CD4-positive, alpha-beta T cell (primary cell): ENCODE results near the gene PIP5K1C. TPM values are rescaled to one million over a fixed set of nuclear protein-coding genes. Genes with fewer than 3 reads are reported as not detected.

ENCODE experiments used
- ATAC-seq: fragments of 200-7000 bp; cut with Tn5 transposase; one replicate; pipeline ENCODE4 v1.10.0; 2022; ENCODE audit warnings: mild to moderate bottlenecking; ENCODE audit not compliant: poor library complexity
- CTCF ChIA-PET: fragments of 350-600 bp; sonication (Branson Sonifier 250); formaldehyde crosslinking; loops from one replicate; lab custom pipeline; 2021; ENCODE audit warnings: antibody characterized with exemption, inconsistent platforms; lab: Charles Lee
- POLR2A ChIA-PET: fragments of 350-600 bp; sonication (Branson Sonifier 250); formaldehyde crosslinking; loops from one replicate; lab custom pipeline; 2021; ENCODE audit warnings: antibody characterized with exemption, inconsistent platforms; lab: Charles Lee
- DNase-seq, 14 experiments: peaks; one replicate each; pipeline ENCODE4 v3.0.0-alpha.2; 2013 to 2020; ENCODE audit warnings: mixed read lengths in 2 of 14
- H3K27ac ChIP-seq, 2 donors: one replicate each; pipeline versions ENCODE4 v1.5.1 to v1.7.0; 2013; ENCODE audit warnings: low read length in 2 of 2, low read depth in 1 of 2, mild to moderate bottlenecking in 1 of 2
- H3K27me3 ChIP-seq, 2 experiments: 1 replicate in 1 of 2; 2 replicates in 1 of 2; pipeline versions ENCODE4 v1.6.1 to v1.7.0; 2013; ENCODE audit warnings: low read length in 2 of 2, control low read depth in 1 of 2, mild to moderate bottlenecking in 1 of 2, moderate library complexity in 1 of 2; ENCODE audit not compliant: insufficient read depth in 2 of 2, control insufficient read depth in 1 of 2
- H3K36me3 ChIP-seq: one replicate; pipeline ENCODE4 v1.6.1; 2013; ENCODE audit warnings: low read length, control low read depth; ENCODE audit not compliant: insufficient read depth
- H3K4me1 ChIP-seq: one replicate; pipeline ENCODE4 v1.6.1; 2013; ENCODE audit warnings: low read length, control low read depth; ENCODE audit not compliant: insufficient read depth
- H3K4me3 ChIP-seq: one replicate; pipeline ENCODE4 v1.5.1; 2013; ENCODE audit warnings: mild to moderate bottlenecking, low read length, moderate library complexity
- H3K9me3 ChIP-seq, 2 experiments: 1 replicate in 1 of 2; 2 replicates in 1 of 2; pipeline versions ENCODE4 v1.6.1 to v1.7.0; 2013; ENCODE audit warnings: low read length in 2 of 2, mild to moderate bottlenecking in 2 of 2, control low read depth in 1 of 2, moderate library complexity in 1 of 2; ENCODE audit not compliant: control insufficient read depth in 1 of 2, insufficient read depth in 1 of 2
- H3K27ac Mint-ChIP-seq: one replicate; pipeline ENCODE4 v1.8.0; 2020; ENCODE audit warnings: mixed read lengths
- H3K27me3 Mint-ChIP-seq: one replicate; pipeline ENCODE4 v1.8.0; 2021; ENCODE audit warnings: mixed read lengths
- H3K36me3 Mint-ChIP-seq: one replicate; pipeline ENCODE4 v1.8.0; 2021; ENCODE audit warnings: low read depth, mixed read lengths
- H3K4me1 Mint-ChIP-seq: one replicate; pipeline ENCODE4 v1.8.0; 2021; ENCODE audit warnings: low read depth, mixed read lengths
- H3K4me3 Mint-ChIP-seq: one replicate; pipeline ENCODE4 v1.8.0; 2020; ENCODE audit warnings: mild to moderate bottlenecking, mixed read lengths
- H3K9me3 Mint-ChIP-seq: one replicate; pipeline ENCODE4 v1.8.0; 2020; ENCODE audit warnings: mixed read lengths
- CTCF ChIP-seq: fragments of 200-600 bp; IDR thresholded peaks from one replicate; pipeline ENCODE4 v1.8.0; 2022; ENCODE audit warnings: antibody characterized with exemption, mild to moderate bottlenecking
- intact Hi-C, 2 experiments: fragments of 100-400 bp; cut with DNase I in 1 of 2; cut with micrococcal nuclease in 1 of 2; formaldehyde crosslinking; loops; one replicate each; pipeline versions ENCODE4 v1.15.1 to v1.9.0; 2023 to 2025; cut with DNase I, micrococcal nuclease
- total RNA-seq, 174 experiments: library from RNA in 2 of 174; stranded (reverse) in 2 of 174; gene quantifications; one replicate each; pipeline ENCODE4 v1.2.3 and lab custom pipeline; 2021 to 2026

Gene PIP5K1C
- total RNA-seq, 2 experiments from 2014 or later, result 14.7 to 15.5 TPM

- Histone ChIP-seq H3K4me3 (no peak overlapping the region), H3K4me1 (peaks cover 11% of the 10 kb centered on the region), H3K36me3 (no peaks in the 10 kb centered on the region), H3K27ac (no peak overlapping the region), H3K27me3 (no peaks in the 10 kb centered on the region), H3K9me3 (no peaks in the 10 kb centered on the region)
- Mint-ChIP-seq H3K4me1 (no peaks in the 10 kb centered on the region), H3K9me3 (no peaks in the 10 kb centered on the region), H3K4me3 (no peak overlapping the region), H3K27ac (no peak overlapping the region), H3K27me3 (no peaks in the 10 kb centered on the region), H3K36me3 (no peaks in the 10 kb centered on the region)
- no peak for DNase-seq
- intact Hi-C loops, result loop anchor here in 1 of 2 experiments (5.0 to 10.0 kb wide), 3 partner anchors 43 to 255 kb away; partner anchors contain the start of gene TJP3
- POLR2A ChIA-PET, result interaction anchor here (0.6 kb wide), 2 partner anchors 15 to 53 kb away, joined by 3 to 4 read pairs; no protein-coding TSS in a partner anchor
- no peak for TF ChIP-seq CTCF
- CTCF ChIA-PET, result no interaction called here
- no peak for ATAC-seq
Observed at GRCh38 chr19:3589949-3590348, 110.3 kb downstream of the PIP5K1C start.

- H3K27ac ChIP-seq, result no peak overlapping the region
- Mint-ChIP-seq H3K4me3 (no peak overlapping the region), H3K4me1 (no peaks in the 10 kb centered on the region), H3K36me3 (no peaks in the 10 kb centered on the region), H3K9me3 (no peaks in the 10 kb centered on the region), H3K27ac (no peak overlapping the region), H3K27me3 (no peaks in the 10 kb centered on the region)
- H3K36me3 ChIP-seq, result no peaks in the 10 kb centered on the region
- H3K27me3 ChIP-seq, result no peaks in the 10 kb centered on the region
- POLR2A ChIA-PET, result no interaction called here
- no peak for TF ChIP-seq CTCF
- no peak overlapping the region for H3K4me3 ChIP-seq
- DNase-seq, result no peak
- peaks cover 11% of the 10 kb centered on the region for H3K4me1 ChIP-seq
- H3K9me3 ChIP-seq, result no peaks in the 10 kb centered on the region
- CTCF ChIA-PET, result no interaction called here
- intact Hi-C loops, result loop anchor here in 1 of 2 experiments (5.0 kb wide), 2 partner anchors 42 to 118 kb away; partner anchors contain the start of gene TJP3
- no peak for ATAC-seq
Observed at GRCh38 chr19:3589439-3589838, 110.8 kb downstream of the PIP5K1C start.

GRCh38 chr19:3586707-3587346 is 113.4 kb downstream of the PIP5K1C start:
- H3K4me1 ChIP-seq, result peaks cover 11% of the 10 kb centered on the region
- no peak overlapping the region for H3K4me3 ChIP-seq
- ChIA-PET CTCF (no interaction called here), POLR2A (interaction anchor here (0.7 kb wide), 1 partner anchor 18 kb away, joined by 3 read pairs; no protein-coding TSS in a partner anchor)
- Mint-ChIP-seq H3K4me1 (no peaks in the 10 kb centered on the region), H3K4me3 (no peak overlapping the region), H3K27ac (no peak overlapping the region), H3K9me3 (no peaks in the 10 kb centered on the region), H3K27me3 (no peaks in the 10 kb centered on the region), H3K36me3 (no peaks in the 10 kb centered on the region)
- H3K36me3 ChIP-seq, result no peaks in the 10 kb centered on the region
- TF ChIP-seq CTCF, result no peak
- no peaks in the 10 kb centered on the region for H3K9me3 ChIP-seq
- no peak for DNase-seq
- intact Hi-C loops, result loop anchor here in 1 of 2 experiments (1.0 to 5.0 kb wide), 3 partner anchors 31 to 120 kb away; partner anchors contain the start of gene TJP3
- H3K27me3 ChIP-seq, result no peaks in the 10 kb centered on the region
- ATAC-seq, result no peak
- no peak overlapping the region for H3K27ac ChIP-seq
